ENCODE results near the gene PDE6H.
A peak's percentile ranks its signal among the peaks of the same experiment; 100 is the strongest.

PDE6H gene

GRCh38 chr12:14957551-14958168 is 15.2 kb upstream of the PDE6H start:
- Histone ChIP-seq H3K4me2 (ENCODE audit: insufficient read depth, low read length) (peak overlapping the region; percentile 89), H3K27me3 (ENCODE audit: insufficient read depth, low read length, poor library complexity) (no peaks in the 10 kb centered on the region), H3K27ac (ENCODE audit: low read length) (peak overlapping the region; percentile 87), H3K9me3 (ENCODE audit: insufficient read depth, low read length, severe bottlenecking) (no peaks in the 10 kb centered on the region), H3K79me2 (ENCODE audit: insufficient read depth, low read length) (peaks cover 99% of the 10 kb centered on the region), H3K4me3 (ENCODE audit: low read depth in 1 of 2, low read length in 2 of 2) (peak overlapping the region; percentile 41 to 77; a peak in 3 of 4 replicates), H4K20me1 (ENCODE audit: insufficient read depth, low read length) (peaks cover 39% of the 10 kb centered on the region), H2AFZ (ENCODE audit: low read depth, low read length) (no peak overlapping the region), H3K36me3 (ENCODE audit: insufficient read depth, low read length) (peaks cover 52% of the 10 kb centered on the region), H3K4me1 (ENCODE audit: insufficient read depth, low read length) (peaks cover 86% of the 10 kb centered on the region), H3K9ac (ENCODE audit: low read depth, low read length) (peak overlapping the region; percentile 78)
- ATAC-seq (ENCODE audit: insufficient read depth, low read depth) (no peak), DNase-seq (no peak)
- TF ChIP-seq EZH2 (IDR thresholded peaks at IDR 0.05; ENCODE audit: borderline replicate concordance, low read depth, low read length, severe bottlenecking) (no peak), CTCF (IDR thresholded peaks at IDR 0.05; ENCODE audit: borderline replicate concordance, extremely low read depth, low read length, poor library complexity, severe bottlenecking) (no peak)

- Histone ChIP-seq H2AFZ (ENCODE audit: low read depth, low read length) (no peak overlapping the region), H3K4me2 (ENCODE audit: insufficient read depth, low read length) (peak overlapping the region; percentile 89), H3K9me3 (ENCODE audit: insufficient read depth, low read length, severe bottlenecking) (no peaks in the 10 kb centered on the region), H3K9ac (ENCODE audit: low read depth, low read length) (peak overlapping the region; percentile 78), H3K36me3 (ENCODE audit: insufficient read depth, low read length) (peaks cover 52% of the 10 kb centered on the region), H3K4me3 (ENCODE audit: low read depth in 1 of 2, low read length in 2 of 2) (peak overlapping the region; percentile 41 to 77; a peak in 3 of 4 replicates), H3K79me2 (ENCODE audit: insufficient read depth, low read length) (peaks cover 99% of the 10 kb centered on the region), H3K27me3 (ENCODE audit: insufficient read depth, low read length, poor library complexity) (no peaks in the 10 kb centered on the region), H3K27ac (ENCODE audit: low read length) (peak overlapping the region; percentile 87), H3K4me1 (ENCODE audit: insufficient read depth, low read length) (peaks cover 86% of the 10 kb centered on the region), H4K20me1 (ENCODE audit: insufficient read depth, low read length) (peaks cover 37% of the 10 kb centered on the region)
- TF ChIP-seq CTCF (IDR thresholded peaks at IDR 0.05; ENCODE audit: borderline replicate concordance, extremely low read depth, low read length, poor library complexity, severe bottlenecking): no peak
- TF ChIP-seq EZH2 (IDR thresholded peaks at IDR 0.05; ENCODE audit: borderline replicate concordance, low read depth, low read length, severe bottlenecking): no peak
- ATAC-seq (ENCODE audit: insufficient read depth, low read depth) (no peak), DNase-seq (no peak)
These were observed 14.3 kb upstream of the PDE6H start for GRCh38 chr12:14958361-14959125.

- Histone ChIP-seq H3K4me1 (ENCODE audit: insufficient read depth, low read length) (peaks cover 86% of the 10 kb centered on the region), H2AFZ (ENCODE audit: low read depth, low read length) (no peak overlapping the region), H3K4me3 (ENCODE audit: low read depth in 1 of 2, low read length in 2 of 2) (peak overlapping the region; percentile 41 to 77; a peak in 3 of 4 replicates), H3K9ac (ENCODE audit: low read depth, low read length) (peak overlapping the region; percentile 78), H3K9me3 (ENCODE audit: insufficient read depth, low read length, severe bottlenecking) (no peaks in the 10 kb centered on the region), H3K27ac (ENCODE audit: low read length) (peak overlapping the region; percentile 87), H3K4me2 (ENCODE audit: insufficient read depth, low read length) (peak overlapping the region; percentile 89), H3K79me2 (ENCODE audit: insufficient read depth, low read length) (peaks cover 99% of the 10 kb centered on the region), H3K36me3 (ENCODE audit: insufficient read depth, low read length) (peaks cover 50% of the 10 kb centered on the region), H4K20me1 (ENCODE audit: insufficient read depth, low read length) (peaks cover 34% of the 10 kb centered on the region), H3K27me3 (ENCODE audit: insufficient read depth, low read length, poor library complexity) (no peaks in the 10 kb centered on the region)
- no peak for ATAC-seq (ENCODE audit: insufficient read depth, low read depth)
- peak; percentile 46 for DNase-seq
- no peak for TF ChIP-seq EZH2 (IDR thresholded peaks at IDR 0.05; ENCODE audit: borderline replicate concordance, low read depth, low read length, severe bottlenecking)
- TF ChIP-seq CTCF (IDR thresholded peaks at IDR 0.05; ENCODE audit: borderline replicate concordance, extremely low read depth, low read length, poor library complexity, severe bottlenecking): no peak
These were observed 13.8 kb upstream of the PDE6H start for GRCh38 chr12:14959126-14959440.

Data from DND-41 (cell line).